ENCODE results near the gene SMIM31. TPM values are rescaled to one million over a fixed set of nuclear protein-coding genes. Genes with fewer than 3 reads are reported as not detected.

The SMIM31 gene
- total RNA-seq, 1 experiment from 2014 or later: not detected

GRCh38 chr4:164847016-164847415 is 93.1 kb downstream of the SMIM31 start:
- no peaks in the 10 kb centered on the region for H3K4me1 ChIP-seq (replicated peaks; ENCODE audit: insufficient read depth)
- no peak overlapping the region for H3K4me3 ChIP-seq
- H3K27me3 ChIP-seq (ENCODE audit: insufficient read depth, low read depth): no peaks in the 10 kb centered on the region
- no peak overlapping the region for H3K27ac ChIP-seq
- H2AFZ ChIP-seq: no peak overlapping the region
- H4K20me1 ChIP-seq (ENCODE audit: insufficient read depth): no peaks in the 10 kb centered on the region
- H3K36me3 ChIP-seq (ENCODE audit: low read depth): no peaks in the 10 kb centered on the region
- H3F3A ChIP-seq (ENCODE audit: insufficient read depth, low read depth): no peaks in the 10 kb centered on the region
- H3K9me2 ChIP-seq (ENCODE audit: insufficient read depth): no peaks in the 10 kb centered on the region
- TF ChIP-seq CTCF (conservative IDR thresholded peaks at IDR 0.05) (no peak), EZH2 (IDR thresholded peaks at IDR 0.05; ENCODE audit: low read depth) (no peak)
- H3K9me3 ChIP-seq (ENCODE audit: insufficient read depth, low read depth): no peaks in the 10 kb centered on the region
- DNase-seq: no peak
- no peaks in the 10 kb centered on the region for H3K79me2 ChIP-seq (ENCODE audit: low read depth)
- POLR2A ChIA-PET (ENCODE audit: unreplicated experiment): interaction anchor here (0.6 kb wide), 1 partner anchor 197 kb away, joined by 3 read pairs; no protein-coding TSS in a partner anchor
- CTCF ChIA-PET: no interaction called here
- BruUV-seq (replicated peaks): no TSS peak
- H3K4me2 ChIP-seq: no peak overlapping the region
- intact Hi-C loops (cut with micrococcal nuclease; ENCODE audit: unreplicated experiment): no loop called here

DNA sequence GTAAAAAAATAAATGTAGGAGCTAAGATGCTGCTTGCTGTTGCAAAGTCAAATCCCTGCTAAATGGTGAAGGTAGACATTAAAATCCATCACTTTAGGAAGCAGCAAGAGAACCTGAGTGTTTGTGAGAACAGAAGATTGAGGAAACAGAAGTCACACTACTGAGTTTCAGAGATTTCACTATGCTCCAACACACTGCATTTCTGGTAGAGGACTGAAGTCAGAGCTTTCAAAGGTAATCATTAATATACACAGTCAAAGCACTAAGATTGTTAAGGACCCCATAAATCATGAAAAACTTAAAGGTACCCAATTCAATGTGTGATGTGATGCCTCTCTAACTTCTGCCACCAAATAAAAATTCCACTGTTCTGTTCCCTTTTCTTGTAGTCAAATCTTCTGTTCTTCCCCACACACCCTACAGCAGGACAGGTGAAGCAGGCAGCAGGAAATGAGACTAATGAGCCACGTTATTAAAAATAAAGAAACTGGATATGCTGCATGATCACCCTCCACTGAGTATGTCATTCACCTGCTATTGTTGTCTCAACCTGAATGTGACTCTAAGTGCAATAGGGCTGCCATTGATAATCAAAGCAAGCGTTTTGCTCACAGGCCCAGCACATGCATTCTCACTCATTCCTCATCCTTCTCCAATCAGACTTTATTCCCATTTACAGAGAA is 94.2 kb downstream of the SMIM31 start:
- Histone ChIP-seq H3K4me1 (replicated peaks; ENCODE audit: insufficient read depth) (no peaks in the 10 kb centered on the region), H4K20me1 (ENCODE audit: insufficient read depth) (no peaks in the 10 kb centered on the region), H3K79me2 (ENCODE audit: low read depth) (no peaks in the 10 kb centered on the region), H3K27ac (no peak overlapping the region), H3F3A (ENCODE audit: insufficient read depth, low read depth) (no peaks in the 10 kb centered on the region), H3K4me3 (no peak overlapping the region), H2AFZ (no peak overlapping the region), H3K9me3 (ENCODE audit: insufficient read depth, low read depth) (no peaks in the 10 kb centered on the region), H3K4me2 (no peak overlapping the region), H3K36me3 (ENCODE audit: low read depth) (no peaks in the 10 kb centered on the region), H3K27me3 (ENCODE audit: insufficient read depth, low read depth) (no peaks in the 10 kb centered on the region), H3K9me2 (ENCODE audit: insufficient read depth) (no peaks in the 10 kb centered on the region)
- TF ChIP-seq CTCF (conservative IDR thresholded peaks at IDR 0.05) (no peak), EZH2 (IDR thresholded peaks at IDR 0.05; ENCODE audit: low read depth) (no peak)
- DNase-seq: no peak
- ChIA-PET CTCF (no interaction called here), POLR2A (ENCODE audit: unreplicated experiment) (no interaction called here)
- intact Hi-C loops (cut with micrococcal nuclease; ENCODE audit: unreplicated experiment): no loop called here
- no TSS peak for BruUV-seq (replicated peaks)

Other genes with a start within 250 kb of the SMIM31 start
- not detected in 2 replicates for gene APELA, start 123.0 kb downstream of the SMIM31 start, total RNA-seq (2021)
- gene TRIM61, start 223.5 kb downstream of the SMIM31 start, total RNA-seq (2021): 0.61 and 0.70 TPM in 2 replicates